NT2/D1 (cell line): ENCODE data around the gene RRAGA.

Source experiments
- SUZ12 ChIP-seq: IDR thresholded peaks from 2 replicates; pipeline ENCODE4 v1.6.1; 2011; ENCODE audit not compliant: insufficient read length, insufficient read depth; ENCODE audit errors: extremely low read depth
- YY1 ChIP-seq: IDR thresholded peaks from 2 replicates; pipeline ENCODE4 v1.6.1; 2011; ENCODE audit not compliant: insufficient read length, insufficient read depth

- TF ChIP-seq YY1 (no peak), SUZ12 (no peak)
Measured at GRCh38 chr9:19009391-19009965, 39.7 kb upstream of the RRAGA start.
